GM21360 (cell line): ENCODE measurements around the gene ZFY.

Experiments used
- ATAC-seq: cut with Tn5 transposase; IDR thresholded peaks from one replicate; pipeline ENCODE4 v1.9.1; 2021; ENCODE audit warnings: mild to moderate bottlenecking, moderate library complexity; ENCODE audit not compliant: unreplicated experiment

Gene ZFY

DNA sequence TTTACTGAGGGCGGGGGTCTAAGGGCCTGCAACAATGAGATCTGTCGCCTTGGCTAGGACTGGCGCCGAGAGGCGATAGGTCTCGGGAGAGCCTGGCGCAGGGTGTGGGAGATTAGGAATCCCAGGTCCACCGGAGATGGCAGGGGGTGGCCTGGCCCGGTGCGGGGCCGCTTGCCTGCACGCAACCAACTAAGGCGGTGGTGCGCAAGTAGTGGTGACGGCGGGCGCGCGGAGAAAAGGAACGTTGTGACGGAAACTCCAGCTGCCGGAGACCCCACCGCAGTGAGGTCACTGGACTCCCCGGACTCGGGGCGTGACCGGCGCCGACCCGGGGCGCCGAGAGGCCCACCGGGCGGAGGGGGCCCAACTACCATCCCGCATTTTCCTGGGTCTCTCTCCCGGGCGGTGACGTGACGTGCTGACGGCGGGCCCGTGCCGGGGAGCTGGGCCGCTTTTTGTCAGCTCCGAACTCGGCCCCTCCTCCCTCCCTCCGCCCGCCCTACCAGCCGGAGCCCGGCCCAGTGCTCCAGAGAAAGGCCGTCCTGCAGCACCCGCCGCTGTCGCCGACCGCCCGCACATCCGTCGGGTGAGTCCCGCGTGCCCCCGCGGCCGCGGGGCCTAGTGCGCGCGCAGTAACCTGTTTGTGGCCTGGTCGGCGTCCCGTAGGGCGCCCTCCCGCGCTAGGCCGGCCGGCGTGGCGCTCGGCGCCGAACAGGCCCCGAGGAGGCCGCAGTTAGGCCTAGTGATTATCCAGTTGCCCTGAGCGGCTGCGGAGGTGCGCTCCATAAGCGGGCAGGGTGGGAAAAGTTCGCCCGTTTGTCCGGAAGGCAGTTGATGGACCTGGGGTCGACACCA is at the start of gene ZFY:
Gene ZFY (plus strand): TSS at position 521 of the 855 bp plus-strand sequence. CDS start 18,556 bp downstream, outside the sequence.
- ATAC-seq = no peak

- ATAC-seq = no peak
Observed at GRCh38 chrY:2885880-2886279, 49.3 kb upstream of the ZFY start.

DNA sequence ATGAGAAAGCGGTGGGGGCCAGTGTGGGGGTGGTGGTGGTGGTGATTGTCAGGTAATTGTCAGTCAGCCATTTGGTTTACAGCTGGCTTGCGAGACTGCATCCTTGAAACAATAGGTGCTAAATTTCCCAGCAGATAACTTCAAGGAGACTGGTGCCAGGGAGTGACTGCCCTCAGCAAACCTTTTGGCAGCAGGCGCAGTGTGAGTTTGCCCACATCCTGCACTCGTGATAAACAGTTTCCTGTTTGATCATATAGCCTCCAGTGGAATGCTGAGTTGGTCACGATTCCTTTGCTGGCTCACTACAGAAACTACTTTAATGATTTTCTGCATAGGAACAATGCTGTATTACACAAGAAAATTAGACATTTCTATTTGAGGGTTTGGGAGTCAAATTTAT is 47.8 kb upstream of the ZFY start:
- ATAC-seq = no peak

DNA sequence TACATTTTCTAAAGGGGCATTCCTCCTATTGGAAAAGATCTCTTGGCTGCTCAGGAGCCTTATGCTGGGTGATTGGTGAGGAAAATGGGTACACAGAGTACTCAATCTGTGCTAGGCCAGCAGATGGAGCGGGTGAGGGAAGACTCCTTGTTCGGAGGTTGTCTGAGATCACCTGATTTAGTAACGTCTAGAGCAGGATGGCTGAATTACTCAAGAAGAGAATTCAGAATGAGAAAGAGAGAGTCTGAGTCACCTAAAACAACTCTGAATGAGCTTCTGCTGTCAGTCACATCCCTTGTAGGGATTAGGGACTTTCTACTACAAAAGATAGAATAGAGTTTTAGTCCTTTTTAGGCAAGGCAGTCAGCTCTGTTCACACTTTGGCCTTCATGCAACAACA is 47.2 kb upstream of the ZFY start:
- ATAC-seq = no peak

DNA sequence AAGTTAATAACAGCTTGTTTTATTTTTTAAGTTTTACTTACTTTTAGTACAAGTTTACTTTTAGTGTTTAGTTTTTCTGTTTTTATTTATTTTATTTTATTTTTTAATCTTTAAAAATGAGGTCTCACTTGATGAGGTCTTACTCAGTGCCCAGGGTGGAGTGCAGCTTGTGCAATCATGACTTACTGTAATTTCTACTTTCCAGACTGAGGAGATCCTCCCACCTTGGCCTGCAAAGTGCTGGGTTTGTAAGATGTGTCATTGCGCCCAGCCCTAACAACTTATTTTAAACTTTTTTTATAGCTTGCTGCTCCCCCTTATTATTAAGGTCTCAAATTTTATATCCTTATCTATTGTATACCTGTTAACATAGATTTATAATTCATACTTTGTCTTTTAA is 41.7 kb upstream of the ZFY start:
- no peak for ATAC-seq

- no peak for ATAC-seq
Observed at GRCh38 chrY:2896050-2896449, 39.1 kb upstream of the ZFY start.

GRCh38 chrY:2907356-2907755 is 27.8 kb upstream of the ZFY start:
- ATAC-seq = no peak

DNA sequence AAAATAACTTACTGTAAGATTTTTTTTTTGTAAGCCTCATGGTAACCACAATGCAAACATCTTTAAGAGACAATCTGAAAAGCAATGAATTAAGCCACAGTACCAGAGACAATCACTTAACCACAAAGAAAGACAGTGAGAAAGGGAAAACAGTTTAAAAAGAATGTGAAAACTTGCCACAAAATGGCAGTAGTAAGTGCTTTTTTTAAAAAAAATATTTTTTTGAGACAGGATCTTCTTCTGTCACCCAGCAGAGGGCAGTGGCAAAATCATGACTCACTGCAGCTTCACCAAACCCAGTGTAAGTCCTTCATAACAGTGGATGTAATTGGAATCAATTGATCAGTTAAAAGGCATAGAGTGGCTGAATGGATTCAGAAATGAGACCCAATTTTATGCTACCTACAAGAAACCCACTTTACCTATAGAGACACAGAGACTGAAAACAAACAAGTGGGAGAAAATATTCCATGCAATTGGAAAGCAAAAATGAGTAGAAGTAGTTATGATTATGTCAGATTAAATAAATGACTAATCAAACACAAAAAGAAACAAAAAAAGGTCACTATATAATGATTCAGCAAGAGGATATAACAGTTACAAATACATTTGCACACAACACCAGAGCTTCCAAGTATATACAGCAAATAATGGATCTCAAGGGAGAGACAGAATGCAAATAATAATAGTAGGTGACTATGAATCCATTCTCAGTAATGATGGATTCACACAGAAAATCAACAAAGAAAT is 21.9 kb upstream of the ZFY start:
- ATAC-seq = no peak

- ATAC-seq = no peak
Observed at GRCh38 chrY:2934078-2934477, 1.1 kb upstream of the ZFY start.

DNA sequence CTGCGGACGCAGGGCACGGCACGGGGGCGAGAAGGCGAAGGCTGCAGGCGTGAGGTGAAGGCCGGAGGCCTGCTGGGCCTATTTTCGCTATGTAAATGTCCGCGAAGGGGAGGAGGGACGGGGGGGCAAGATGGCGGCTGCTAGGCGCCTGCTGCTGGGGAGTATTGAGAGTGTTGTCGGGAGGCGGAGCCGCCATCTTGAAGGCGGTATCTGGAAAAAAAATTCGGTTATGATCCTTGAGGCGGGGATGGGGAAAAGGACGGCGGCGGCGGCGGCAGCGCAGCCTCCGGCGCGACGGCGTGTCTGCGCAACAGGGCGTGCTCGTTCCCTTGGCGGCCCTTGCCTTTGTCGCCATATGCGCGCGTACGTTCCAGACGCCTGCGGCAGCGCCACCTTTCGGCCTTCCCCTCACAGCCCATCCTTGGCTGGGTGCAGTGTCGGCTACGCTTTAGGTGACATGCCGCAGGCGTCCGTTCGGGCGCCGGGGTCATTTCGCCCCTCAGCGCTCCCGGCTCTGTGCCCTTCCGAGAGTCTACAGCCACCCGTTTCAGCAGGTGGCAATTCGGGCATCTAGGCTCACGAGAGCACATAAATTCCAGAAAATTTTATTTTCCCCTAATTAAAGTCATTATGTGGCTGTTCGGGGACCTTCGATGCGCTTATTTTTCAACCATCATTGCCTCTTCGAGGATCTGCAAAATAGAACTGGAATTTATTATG is 695 bp downstream of the ZFY start:
- ATAC-seq = no peak

DNA sequence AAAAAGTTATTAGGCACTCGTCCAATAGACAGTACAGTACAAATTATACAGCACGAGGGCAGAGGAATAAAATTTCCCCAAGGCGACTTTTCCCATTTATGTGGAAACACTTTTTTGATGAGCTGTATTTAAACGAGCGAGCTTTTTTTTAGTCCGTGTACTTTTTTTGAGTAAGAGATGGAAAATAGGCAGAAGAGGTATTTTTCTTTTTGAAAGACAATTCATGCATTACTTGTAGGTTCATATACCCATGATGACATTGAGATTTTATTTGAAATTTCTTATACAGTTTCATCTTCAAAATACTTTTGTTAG is 1.2 kb downstream of the ZFY start:
- no peak for ATAC-seq

GRCh38 chrY:2937149-2937548 is 2.0 kb downstream of the ZFY start:
- no peak for ATAC-seq

- ATAC-seq = no peak
Observed at GRCh38 chrY:2949590-2950252, 14.5 kb downstream of the ZFY start.

DNA sequence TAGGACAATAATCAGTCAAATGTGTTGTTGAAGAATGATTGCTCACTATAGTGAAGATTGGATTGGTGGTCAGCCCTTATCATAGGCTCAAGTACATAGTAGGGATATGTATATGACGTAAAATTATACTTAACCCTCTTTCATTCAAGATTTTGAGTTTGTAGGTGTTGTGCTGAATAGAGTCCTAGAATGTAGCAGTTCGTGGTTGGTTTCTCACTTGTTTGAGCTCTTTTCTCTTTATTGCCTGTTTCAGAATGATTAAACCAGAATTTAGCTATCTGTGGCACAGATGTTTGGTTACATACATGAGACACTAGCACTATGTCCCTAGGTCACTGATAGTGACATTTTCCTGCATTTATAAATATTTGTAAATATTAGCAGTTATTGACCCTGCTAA is 15.5 kb downstream of the ZFY start:
- ATAC-seq = no peak

DNA sequence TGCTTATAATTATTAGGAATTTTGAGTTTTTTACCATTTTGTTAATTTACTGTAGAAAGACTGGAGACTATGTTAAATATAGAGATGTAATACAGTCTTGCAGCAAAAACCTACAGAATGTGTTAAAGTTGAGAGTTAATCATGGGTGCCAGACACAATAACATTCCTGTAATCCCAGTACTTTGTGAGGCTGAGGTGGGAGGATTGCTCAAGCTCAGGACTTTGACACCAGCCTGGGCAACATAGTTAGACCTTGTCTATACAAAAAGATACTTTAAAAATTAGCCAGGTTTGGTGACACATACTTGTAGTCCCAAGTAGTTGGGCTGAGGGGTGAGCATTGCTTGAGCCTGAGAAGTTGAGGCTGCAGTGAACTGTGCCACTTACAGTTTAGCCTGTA is 17.7 kb downstream of the ZFY start:
- no peak for ATAC-seq

GRCh38 chrY:2954735-2955134 is 19.6 kb downstream of the ZFY start:
- no peak for ATAC-seq

- ATAC-seq = no peak
Observed at GRCh38 chrY:2955561-2955960, 20.4 kb downstream of the ZFY start.

DNA sequence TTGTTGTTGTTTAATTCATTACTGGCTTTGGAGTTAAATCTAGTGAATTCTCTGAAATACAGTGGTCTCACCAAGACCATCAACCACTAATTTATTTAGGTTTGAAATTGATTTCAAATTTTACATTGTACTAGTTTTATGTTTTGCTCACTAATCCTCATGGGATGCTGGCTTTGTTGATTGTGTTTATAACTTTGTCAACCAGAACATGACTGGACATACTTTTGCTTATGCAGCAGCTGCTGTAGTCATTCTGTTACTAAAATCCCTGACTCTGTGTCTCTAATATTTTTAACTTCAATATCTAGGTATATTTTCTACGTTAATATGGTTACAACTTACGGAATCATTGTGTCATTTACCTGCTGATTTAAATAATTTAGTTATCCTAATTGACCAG is 26.9 kb downstream of the ZFY start:
- no peak for ATAC-seq

DNA sequence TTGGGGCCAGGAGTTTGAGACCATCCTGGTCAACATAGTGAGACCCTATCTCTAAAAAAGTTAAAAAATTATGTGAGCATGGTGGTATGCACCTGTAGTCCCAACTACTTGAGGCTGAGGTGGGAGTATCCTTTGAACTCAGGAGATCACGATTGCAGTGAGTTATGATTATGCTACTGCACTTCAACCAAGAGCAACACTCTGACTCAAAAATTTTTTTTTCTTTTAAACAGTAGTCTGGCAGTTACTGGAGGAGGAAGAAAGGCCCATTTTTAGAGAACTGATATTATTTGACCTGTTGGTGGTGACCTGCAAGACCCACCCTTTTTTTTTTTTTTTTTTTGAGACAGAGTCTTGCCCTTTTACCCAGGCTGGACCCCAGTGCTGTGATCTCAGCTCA is 29.6 kb downstream of the ZFY start:
- no peak for ATAC-seq

GRCh38 chrY:2965629-2966028 is 30.4 kb downstream of the ZFY start:
- no peak for ATAC-seq

DNA sequence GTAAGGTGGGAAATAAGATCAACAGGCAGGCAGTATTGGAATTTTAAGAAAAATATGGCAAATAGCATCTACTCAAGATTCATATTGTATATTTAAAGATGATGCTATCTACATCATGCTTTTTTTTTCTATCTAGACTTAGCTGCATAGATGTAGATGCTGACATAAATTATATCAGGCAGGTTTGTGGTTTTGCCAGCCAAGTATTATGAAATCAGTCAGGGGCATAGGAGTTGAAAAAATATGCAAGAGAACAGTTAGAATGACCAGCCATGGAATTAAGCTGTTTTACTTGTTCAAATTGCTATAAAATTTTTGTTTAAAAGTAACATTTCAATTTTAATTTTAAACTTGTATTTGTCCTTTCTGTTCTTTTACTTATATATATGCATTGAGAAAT is 34.4 kb downstream of the ZFY start:
- ATAC-seq = no peak
